HepG2 (cell line): ENCODE data around the gene EPHA10. TPM values are rescaled to one million over a fixed set of nuclear protein-coding genes. Genes with fewer than 3 reads are reported as not detected.

Source experiments
- ARID5B ChIP-seq: IDR thresholded peaks from 2 replicates; pipeline ENCODE4 v1.4.0; 2020; ENCODE audit warnings: mild to moderate bottlenecking, missing genetic modification reagents
- EED ChIP-seq: sonication (generic); formaldehyde crosslinking; IDR thresholded peaks from 2 replicates; pipeline ENCODE4 v1.5.0; 2020; ENCODE audit warnings: mild to moderate bottlenecking, missing genetic modification reagents
- HOXA9 ChIP-seq: sonication (generic); formaldehyde crosslinking; IDR thresholded peaks from 2 replicates; pipeline ENCODE4 v1.8.1; 2022; ENCODE audit warnings: missing genetic modification reagents, mild to moderate bottlenecking, moderate library complexity, borderline replicate concordance
- JUNB ChIP-seq: sonication (generic); formaldehyde crosslinking; IDR thresholded peaks from 2 replicates; pipeline ENCODE4 v1.8.0; 2022; ENCODE audit warnings: missing genetic modification reagents, mild to moderate bottlenecking, borderline replicate concordance
- MAFG ChIP-seq: sonication (generic); formaldehyde crosslinking; IDR thresholded peaks from 2 replicates; pipeline ENCODE4 v1.5.1; 2020; ENCODE audit warnings: mild to moderate bottlenecking, missing genetic modification reagents
- MLX ChIP-seq: IDR thresholded peaks from 2 replicates; pipeline ENCODE4 v1.6.1; 2016
- NRL ChIP-seq: sonication (generic); formaldehyde crosslinking; IDR thresholded peaks from 2 replicates; pipeline ENCODE4 v1.5.0; 2020; ENCODE audit warnings: missing genetic modification reagents, mild to moderate bottlenecking, moderate library complexity, borderline replicate concordance
- POLR2A ChIP-seq, 2 experiments: IDR thresholded peaks; 2 replicates each; pipeline ENCODE4 v1.6.1; 2011; ENCODE audit warnings: low read depth in 2 of 2, low read length in 2 of 2, mild to moderate bottlenecking in 1 of 2, moderate library complexity in 1 of 2; ENCODE audit not compliant: insufficient read depth in 1 of 2
- PRDM15 ChIP-seq: sonication (generic); formaldehyde crosslinking; IDR thresholded peaks from 2 replicates; pipeline ENCODE4 v1.4.0; 2020; ENCODE audit warnings: missing genetic modification reagents
- RNF2 ChIP-seq: fragments of 450-650 bp; conservative IDR thresholded peaks from 2 replicates; pipeline ENCODE4 v1.6.1; 2016; ENCODE audit warnings: low read depth
- RNF219 ChIP-seq: sonication (generic); formaldehyde crosslinking; IDR thresholded peaks from 2 replicates; pipeline ENCODE4 v1.5.0; 2020; ENCODE audit warnings: mild to moderate bottlenecking, missing genetic modification reagents
- TRIM22 ChIP-seq: fragments of 450-650 bp; IDR thresholded peaks from 2 replicates; pipeline ENCODE4 v1.6.1; 2017
- ZFP37 ChIP-seq: sonication (generic); formaldehyde crosslinking; IDR thresholded peaks from 2 replicates; pipeline ENCODE4 v1.4.0; 2020; ENCODE audit warnings: missing genetic modification reagents, borderline replicate concordance
- ZNF331 ChIP-seq: sonication (generic); formaldehyde crosslinking; IDR thresholded peaks from 2 replicates; pipeline ENCODE4 v1.4.0; 2020; ENCODE audit warnings: missing genetic modification reagents
- ZNF430 ChIP-seq: sonication (generic); formaldehyde crosslinking; IDR thresholded peaks from 2 replicates; pipeline ENCODE4 v1.9.0; 2021; ENCODE audit warnings: mild to moderate bottlenecking, missing genetic modification reagents
- ZNF546 ChIP-seq: sonication (generic); formaldehyde crosslinking; conservative IDR thresholded peaks from 2 replicates; pipeline ENCODE4 v1.8.1; 2023; ENCODE audit warnings: mild to moderate bottlenecking, missing genetic modification reagents
- ZNF619 ChIP-seq: sonication (generic); formaldehyde crosslinking; IDR thresholded peaks from 2 replicates; pipeline ENCODE4 v1.4.0; 2020; ENCODE audit warnings: mild to moderate bottlenecking, missing genetic modification reagents
- ZNF713 ChIP-seq: sonication (generic); formaldehyde crosslinking; IDR thresholded peaks from 2 replicates; pipeline ENCODE4 v1.4.0; 2020; ENCODE audit warnings: mild to moderate bottlenecking, missing genetic modification reagents
- ZNF781 ChIP-seq: sonication (generic); formaldehyde crosslinking; IDR thresholded peaks from 2 replicates; pipeline ENCODE4 v1.5.1; 2020; ENCODE audit warnings: borderline replicate concordance, mild to moderate bottlenecking, missing genetic modification reagents; ENCODE audit errors: not compliant biosample characterization
- polyA plus RNA-seq, 8 experiments: library from polyadenylated mRNA; depleted of rRNA in 3 of 8; stranded (reverse) in 7 of 8; unstranded in 1 of 8; fragments of >200 nt; fragmentation: Illumina TruSeq in 4 of 8; extraction: Trizol in 4 of 8; gene quantifications; 2 replicates each; pipeline versions ENCODE4 v1.2.1 to v1.2.3, GENCODE V29; 2011 to 2016; ENCODE audit warnings: low read depth in 4 of 8, missing spikeins in 1 of 8, mixed read lengths in 1 of 8; ENCODE audit not compliant: insufficient read depth in 1 of 8
- total RNA-seq, 5 experiments: library from RNA; depleted of rRNA; stranded (reverse); fragments of >200 nt; fragmentation: Illumina TruSeq; extraction: Trizol; gene quantifications; 2 replicates each; pipeline ENCODE4 v1.2.3, GENCODE V29; 2016; ENCODE audit warnings: low read depth in 1 of 5

Gene EPHA10
- total and polyA plus RNA-seq, 2 of the 13 experiments (the other 11 are each of a cell fraction or from before 2014, with no cell fraction given) = 0.11 to 0.58 TPM

- TF ChIP-seq MLX (CRISPR knock-in tag) (peak; percentile 65; the same call in 1 of the 2 replicates), ZNF546 (CRISPR knock-in tag) (peak; percentile 99), TRIM22 (no peak), HOXA9 (peak; percentile 99), EED (CRISPR knock-in tag) (peak; percentile 98), ZNF781 (CRISPR knock-in tag) (peak; percentile 100), PRDM15 (CRISPR knock-in tag) (peak; percentile 90), ZNF713 (no peak), NRL (peak; percentile 99), ZFP37 (CRISPR knock-in tag) (peak; percentile 100), MAFG (peak; percentile 63; the same call in 1 of the 2 replicates), JUNB (peak; percentile 87), ARID5B (CRISPR knock-in tag) (peak; percentile 86), ZNF619 (CRISPR knock-in tag) (no peak), RNF219 (peak; percentile 96; the same call in 1 of the 2 replicates), ZNF430 (peak; percentile 98), RNF2 (no peak), POLR2A (IDR thresholded peaks at IDR 0.05; ENCODE audit: insufficient read depth in 1 of 2, low read depth in 2 of 2, low read length in 2 of 2) (no peak), ZNF331 (CRISPR knock-in tag) (peak; percentile 99)
Measured at GRCh38 chr1:37764414-37764825, 500 bp downstream of the EPHA10 start (continued).
